Peyer's patch (tissue), 4 donors: ENCODE results near the gene GNAQ.

Experiments
- POLR2A ChIP-seq, 2 donors: fragments of 450-650 bp; IDR thresholded peaks; one replicate each; pipeline ENCODE4 v1.5.1; 2017; ENCODE audit warnings: antibody characterized with exemption in 2 of 2, mild to moderate bottlenecking in 2 of 2, moderate library complexity in 2 of 2
- TF ChIP-seq, protein P1 (sequence below), 6 experiments: fragments of 450-650 bp in 4 of 6; fragments of 200-600 bp in 2 of 6; sonication (generic) in 1 of 6; IDR thresholded peaks; one replicate each; pipeline ENCODE4 v1.5.1; 2017 to 2019; ENCODE audit warnings: antibody characterized with exemption in 6 of 6, mild to moderate bottlenecking in 3 of 6, moderate library complexity in 1 of 6

- TF ChIP-seq, protein P1, sequence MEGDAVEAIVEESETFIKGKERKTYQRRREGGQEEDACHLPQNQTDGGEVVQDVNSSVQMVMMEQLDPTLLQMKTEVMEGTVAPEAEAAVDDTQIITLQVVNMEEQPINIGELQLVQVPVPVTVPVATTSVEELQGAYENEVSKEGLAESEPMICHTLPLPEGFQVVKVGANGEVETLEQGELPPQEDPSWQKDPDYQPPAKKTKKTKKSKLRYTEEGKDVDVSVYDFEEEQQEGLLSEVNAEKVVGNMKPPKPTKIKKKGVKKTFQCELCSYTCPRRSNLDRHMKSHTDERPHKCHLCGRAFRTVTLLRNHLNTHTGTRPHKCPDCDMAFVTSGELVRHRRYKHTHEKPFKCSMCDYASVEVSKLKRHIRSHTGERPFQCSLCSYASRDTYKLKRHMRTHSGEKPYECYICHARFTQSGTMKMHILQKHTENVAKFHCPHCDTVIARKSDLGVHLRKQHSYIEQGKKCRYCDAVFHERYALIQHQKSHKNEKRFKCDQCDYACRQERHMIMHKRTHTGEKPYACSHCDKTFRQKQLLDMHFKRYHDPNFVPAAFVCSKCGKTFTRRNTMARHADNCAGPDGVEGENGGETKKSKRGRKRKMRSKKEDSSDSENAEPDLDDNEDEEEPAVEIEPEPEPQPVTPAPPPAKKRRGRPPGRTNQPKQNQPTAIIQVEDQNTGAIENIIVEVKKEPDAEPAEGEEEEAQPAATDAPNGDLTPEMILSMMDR (IDR thresholded peaks at IDR 0.05): no peak
- TF ChIP-seq POLR2A (IDR thresholded peaks at IDR 0.05): no peak
Measured at GRCh38 chr9:77710965-77711648, 320.5 kb downstream of the GNAQ start.
